Right atrium auricular region (tissue), 2 donors: Measurements from ENCODE around the gene RASGRP3. TPM values are rescaled to one million over a fixed set of nuclear protein-coding genes. Genes with fewer than 3 reads are reported as not detected.

Source experiments
- DNase-seq: peaks from one replicate; pipeline ENCODE4 v3.0.0-alpha.2; 2019; ENCODE audit warnings: low spot score
- H3K27ac ChIP-seq, 2 donors: fragments of 200-600 bp; sonication (generic); 1 replicate in 1 of 2; 2 replicates in 1 of 2; pipeline ENCODE4 v1.5.1; 2016 to 2019
- H3K27me3 ChIP-seq, 2 donors: fragments of 200-600 bp; sonication (generic); one replicate each; pipeline versions ENCODE4 v1.5.1 to v1.6.0; 2017 to 2019
- H3K36me3 ChIP-seq: fragments of 200-600 bp; sonication (generic); one replicate; pipeline ENCODE4 v1.5.1; 2016
- H3K4me1 ChIP-seq, 2 donors: fragments of 200-600 bp; sonication (generic); one replicate each; pipeline versions ENCODE4 v1.5.1 to v1.6.0; 2017 to 2019
- H3K4me3 ChIP-seq, 2 donors: fragments of 200-600 bp; sonication (generic); 1 replicate in 1 of 2; 2 replicates in 1 of 2; pipeline ENCODE4 v1.5.1; 2017 to 2019; ENCODE audit warnings: mild to moderate bottlenecking in 1 of 2, moderate library complexity in 1 of 2
- H3K9me3 ChIP-seq, 2 donors: fragments of 200-600 bp; sonication (generic); one replicate each; pipeline ENCODE4 v1.5.1; 2019
- total RNA-seq, 2 donors: library from RNA; depleted of rRNA; stranded (reverse); fragments of >200 nt; gene quantifications; one replicate each; pipeline ENCODE4 v1.1.0, GENCODE V29; 2016
- TF ChIP-seq, protein P1 (sequence below), 2 donors: fragments of 200-600 bp; sonication (generic); IDR thresholded peaks; one replicate each; pipeline ENCODE4 v1.5.1; 2019; ENCODE audit warnings: antibody characterized with exemption in 2 of 2

Gene RASGRP3
- total RNA-seq, 2 donors from 2014 or later = 50.0 to 56.3 TPM

- Histone ChIP-seq H3K27me3 (no peaks in the 10 kb centered on the region), H3K4me1 (peaks cover 0 to 7% of the 10 kb centered on the region in 2 donors), H3K4me3 (no peak overlapping the region), H3K36me3 (no peaks in the 10 kb centered on the region), H3K27ac (peak overlapping the region; percentile 20 to 63), H3K9me3 (no peaks in the 10 kb centered on the region)
- TF ChIP-seq, protein P1, sequence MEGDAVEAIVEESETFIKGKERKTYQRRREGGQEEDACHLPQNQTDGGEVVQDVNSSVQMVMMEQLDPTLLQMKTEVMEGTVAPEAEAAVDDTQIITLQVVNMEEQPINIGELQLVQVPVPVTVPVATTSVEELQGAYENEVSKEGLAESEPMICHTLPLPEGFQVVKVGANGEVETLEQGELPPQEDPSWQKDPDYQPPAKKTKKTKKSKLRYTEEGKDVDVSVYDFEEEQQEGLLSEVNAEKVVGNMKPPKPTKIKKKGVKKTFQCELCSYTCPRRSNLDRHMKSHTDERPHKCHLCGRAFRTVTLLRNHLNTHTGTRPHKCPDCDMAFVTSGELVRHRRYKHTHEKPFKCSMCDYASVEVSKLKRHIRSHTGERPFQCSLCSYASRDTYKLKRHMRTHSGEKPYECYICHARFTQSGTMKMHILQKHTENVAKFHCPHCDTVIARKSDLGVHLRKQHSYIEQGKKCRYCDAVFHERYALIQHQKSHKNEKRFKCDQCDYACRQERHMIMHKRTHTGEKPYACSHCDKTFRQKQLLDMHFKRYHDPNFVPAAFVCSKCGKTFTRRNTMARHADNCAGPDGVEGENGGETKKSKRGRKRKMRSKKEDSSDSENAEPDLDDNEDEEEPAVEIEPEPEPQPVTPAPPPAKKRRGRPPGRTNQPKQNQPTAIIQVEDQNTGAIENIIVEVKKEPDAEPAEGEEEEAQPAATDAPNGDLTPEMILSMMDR (IDR thresholded peaks at IDR 0.05) = no peak
- DNase-seq = no peak
Measured at GRCh38 chr2:33607251-33607721, 130.8 kb downstream of the RASGRP3 start.

DNA sequence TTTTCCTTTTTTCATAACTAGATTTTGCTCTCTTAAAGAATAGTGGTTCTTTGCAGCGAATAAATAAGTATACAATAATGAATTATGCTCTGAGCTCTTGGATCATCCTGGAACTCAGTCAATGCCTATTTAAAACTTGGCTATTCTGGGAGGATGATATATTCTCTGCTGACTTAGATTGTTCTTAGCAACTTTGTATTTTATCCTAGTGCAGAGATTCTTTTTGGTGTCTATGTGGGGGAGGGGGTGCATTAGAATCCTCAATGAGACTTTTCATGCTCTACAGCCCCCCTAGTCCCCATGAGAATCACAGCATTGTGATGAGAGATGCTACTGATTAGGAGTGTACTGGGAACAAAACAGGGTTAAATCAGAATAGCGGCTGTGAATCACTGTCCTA lies 131.5 kb downstream of the RASGRP3 start:
- no peaks in the 10 kb centered on the region for H3K36me3 ChIP-seq
- no peaks in the 10 kb centered on the region for H3K27me3 ChIP-seq
- peaks cover 0 to 7% of the 10 kb centered on the region in 2 donors for H3K4me1 ChIP-seq
- TF ChIP-seq, protein P1 (IDR thresholded peaks at IDR 0.05) = no peak
- H3K27ac ChIP-seq = peak overlapping the region; percentile 20 to 63
- H3K4me3 ChIP-seq = no peak overlapping the region
- no peak for DNase-seq
- H3K9me3 ChIP-seq = no peaks in the 10 kb centered on the region

- Histone ChIP-seq H3K36me3 (no peaks in the 10 kb centered on the region), H3K27ac (no peak overlapping the region), H3K9me3 (no peaks in the 10 kb centered on the region), H3K4me1 (peaks cover 0 to 5% of the 10 kb centered on the region in 2 donors), H3K27me3 (no peaks in the 10 kb centered on the region), H3K4me3 (no peak overlapping the region)
- no peak for DNase-seq
- TF ChIP-seq, protein P1 (IDR thresholded peaks at IDR 0.05) = no peak
Measured at GRCh38 chr2:33614190-33614589, 137.7 kb downstream of the RASGRP3 start.

Other genes starting within 250 kb of the RASGRP3 start
- 10 to 100 TPM; 32.0 to 40.1 TPM for gene FAM98A, start 122.7 kb downstream of the RASGRP3 start, total RNA-seq